ENCODE results near the gene PPME1.

The PPME1 gene

GRCh38 chr11:74282914-74283371 is 111.9 kb downstream of the PPME1 start:
- DNase-seq = no peak

DNA sequence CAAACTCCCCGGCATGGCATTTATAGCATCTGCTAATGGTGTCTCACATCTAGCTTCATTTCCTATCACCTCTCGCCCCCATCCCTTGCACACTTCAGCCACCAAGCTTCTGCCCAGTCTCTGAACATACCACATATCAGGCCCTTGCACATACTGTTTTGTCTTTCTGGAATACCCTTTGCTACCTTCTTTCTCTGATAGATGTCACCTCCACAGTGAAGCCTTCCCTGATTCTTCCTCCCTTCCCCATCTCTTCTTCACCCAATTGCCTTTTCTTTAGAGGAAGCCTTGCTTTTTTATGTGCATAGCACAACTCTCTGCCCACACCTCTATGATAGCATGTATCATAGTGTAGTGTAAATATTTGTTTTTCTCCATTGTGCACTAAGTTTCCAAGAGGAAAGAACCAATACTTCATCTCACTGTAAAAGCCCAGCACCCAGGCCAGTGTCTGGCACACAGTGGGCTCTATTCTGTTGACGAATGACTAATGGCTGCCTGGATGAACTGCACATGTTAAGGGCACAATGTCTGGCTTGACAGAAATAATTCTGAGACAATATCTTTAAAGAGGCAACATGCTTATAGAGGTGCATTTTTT is 112.6 kb downstream of the PPME1 start:
- DNase-seq = no peak

DNA sequence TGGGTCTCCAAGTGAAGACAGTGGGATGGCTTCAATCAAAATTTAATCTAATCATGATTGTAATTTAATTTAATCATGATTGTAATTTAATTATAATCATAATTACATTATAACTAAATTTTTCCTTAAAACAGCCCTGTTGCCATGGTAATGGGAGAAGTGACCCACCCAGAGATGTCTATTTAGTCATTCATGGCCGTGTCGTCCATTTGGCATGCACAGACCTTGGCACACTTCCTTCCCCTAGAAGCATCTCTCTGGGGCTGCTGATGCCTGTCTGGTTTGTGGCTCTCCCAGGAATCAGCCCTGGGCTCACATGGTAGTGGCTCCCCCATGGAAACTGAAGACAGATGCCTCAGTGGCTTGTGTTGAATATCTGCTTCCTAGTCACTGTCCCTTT is 113.4 kb downstream of the PPME1 start:
- DNase-seq = no peak

- DNase-seq = no peak
Observed at GRCh38 chr11:74288161-74288560, 117.1 kb downstream of the PPME1 start.

GRCh38 chr11:74288911-74289310 is 117.8 kb downstream of the PPME1 start:
- no peak for DNase-seq

- no peak for DNase-seq
Observed at GRCh38 chr11:74297484-74297883, 126.4 kb downstream of the PPME1 start.

DNA sequence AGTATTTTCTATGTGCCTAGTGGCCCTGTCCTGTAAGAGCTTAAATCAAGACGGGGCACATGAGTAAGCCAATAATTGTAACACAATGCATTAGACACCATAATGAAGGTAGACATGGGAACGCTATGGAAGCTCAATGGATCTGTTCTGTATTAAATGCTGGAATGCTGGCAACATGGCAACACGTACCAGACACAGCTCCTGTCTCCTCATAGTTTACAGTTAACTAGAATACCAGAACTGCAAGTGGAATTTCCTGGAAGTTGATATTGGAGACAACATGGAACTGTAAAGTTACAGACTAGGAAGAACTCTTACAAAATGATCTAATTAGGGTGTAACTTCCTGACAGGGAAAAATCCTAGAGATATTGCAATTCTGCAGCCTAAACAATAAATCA is 127.9 kb downstream of the PPME1 start:
- no peak for DNase-seq
